NAMALWA (cell line): ENCODE results near the gene RAB5A.
"Not testable (repeated sequence)": the region's sequence is repeated elsewhere in the genome, so short reads cannot be mapped to it uniquely, and the experiment has no call there.

Source experiments
- DNase-seq: peaks from one replicate; pipeline ENCODE4 v3.0.0-alpha.2; 2015; ENCODE audit warnings: low spot score

The RAB5A gene

DNA sequence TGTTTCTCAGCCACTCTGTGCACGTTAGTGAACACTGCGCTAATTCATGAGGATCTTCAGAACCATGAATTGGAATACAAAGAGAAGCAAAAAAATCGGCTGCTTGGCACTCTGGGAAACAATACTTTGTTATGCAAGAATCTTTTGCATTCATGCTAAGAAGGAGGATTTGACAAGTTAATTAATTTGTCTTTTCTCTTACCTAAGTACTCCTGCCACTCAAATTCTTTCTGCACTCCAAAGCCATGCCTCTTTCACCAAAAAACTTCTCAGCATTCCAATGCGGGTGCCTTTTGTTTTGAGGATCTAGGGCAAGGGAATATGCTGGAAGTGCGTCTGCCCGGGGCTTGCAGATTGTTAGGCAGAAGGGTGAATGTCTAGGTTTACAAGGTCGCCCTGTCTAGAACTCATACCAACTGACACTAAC, 82.0 kb downstream of the RAB5A start:
- DNase-seq: no peak

DNA sequence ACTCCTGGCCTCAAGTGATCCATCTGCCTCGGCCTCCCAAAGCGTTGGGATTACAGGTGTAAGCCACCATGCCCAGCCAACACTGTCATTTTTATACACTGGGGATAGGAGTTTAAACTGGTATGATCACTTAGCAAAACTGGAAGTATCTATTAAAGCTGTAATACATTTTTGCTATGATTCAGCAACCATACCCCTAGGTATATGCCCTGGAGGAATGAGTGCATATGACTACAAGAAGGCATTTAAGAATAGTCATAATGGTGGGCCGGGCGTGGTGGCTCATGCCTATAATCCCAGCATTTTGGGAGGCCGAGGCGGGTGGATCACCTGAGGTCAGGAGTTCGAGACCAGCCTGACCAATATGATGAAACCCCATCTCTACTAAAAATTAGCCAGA, 85.0 kb downstream of the RAB5A start:
- DNase-seq: not testable (repeated sequence)
